ENCODE data around the gene AKAP11.
A peak's percentile ranks its signal among the peaks of the same experiment; 100 is the strongest.

Gene AKAP11

GRCh38 chr13:42337808-42338600 lies 66.1 kb downstream of the AKAP11 start:
- DNase-seq (ENCODE audit: low read depth) = no peak

- DNase-seq (ENCODE audit: low read depth) = no peak
These were observed 73.4 kb downstream of the AKAP11 start for GRCh38 chr13:42345367-42345766.

GRCh38 chr13:42348576-42348975 lies 76.6 kb downstream of the AKAP11 start:
- DNase-seq (ENCODE audit: low read depth) = no peak

- no peak for DNase-seq (ENCODE audit: low read depth)
These were observed 78.2 kb downstream of the AKAP11 start for GRCh38 chr13:42350141-42350540.

- DNase-seq (ENCODE audit: low read depth) = no peak
These were observed 82.5 kb downstream of the AKAP11 start for GRCh38 chr13:42354241-42355091.

- no peak for DNase-seq (ENCODE audit: low read depth)
These were observed 83.1 kb downstream of the AKAP11 start for GRCh38 chr13:42355092-42355485.

- DNase-seq (ENCODE audit: low read depth) = no peak
These were observed 83.7 kb downstream of the AKAP11 start for GRCh38 chr13:42355491-42356183.

GRCh38 chr13:42356184-42356575 lies 84.2 kb downstream of the AKAP11 start:
- no peak for DNase-seq (ENCODE audit: low read depth)

- no peak for DNase-seq (ENCODE audit: low read depth)
These were observed 88.2 kb downstream of the AKAP11 start for GRCh38 chr13:42360046-42360574.

- no peak for DNase-seq (ENCODE audit: low read depth)
These were observed 89.7 kb downstream of the AKAP11 start for GRCh38 chr13:42361701-42362100.

- DNase-seq (ENCODE audit: low read depth) = no peak
These were observed 92.1 kb downstream of the AKAP11 start for GRCh38 chr13:42363941-42364612.

- DNase-seq (ENCODE audit: low read depth) = no peak
These were observed 92.7 kb downstream of the AKAP11 start for GRCh38 chr13:42364613-42365000.

GRCh38 chr13:42367831-42368230 lies 95.9 kb downstream of the AKAP11 start:
- no peak for DNase-seq (ENCODE audit: low read depth)

- DNase-seq (ENCODE audit: low read depth) = peak; percentile 45
These were observed 97.3 kb downstream of the AKAP11 start for GRCh38 chr13:42369071-42369797.

- DNase-seq (ENCODE audit: low read depth) = no peak
These were observed 98.3 kb downstream of the AKAP11 start for GRCh38 chr13:42370229-42370628.
